Activated effector memory CD4-positive, alpha-beta T cell treated with anti-CD3 and anti-CD28 coated beads, Interleukin-2, amount 50 U/mL, for 16 hours (primary cell): ENCODE data around the gene TMTC3.

ENCODE experiments used
- DNase-seq: peaks from one replicate; pipeline ENCODE4 v3.0.0-alpha.2; 2020

TMTC3 gene

DNA sequence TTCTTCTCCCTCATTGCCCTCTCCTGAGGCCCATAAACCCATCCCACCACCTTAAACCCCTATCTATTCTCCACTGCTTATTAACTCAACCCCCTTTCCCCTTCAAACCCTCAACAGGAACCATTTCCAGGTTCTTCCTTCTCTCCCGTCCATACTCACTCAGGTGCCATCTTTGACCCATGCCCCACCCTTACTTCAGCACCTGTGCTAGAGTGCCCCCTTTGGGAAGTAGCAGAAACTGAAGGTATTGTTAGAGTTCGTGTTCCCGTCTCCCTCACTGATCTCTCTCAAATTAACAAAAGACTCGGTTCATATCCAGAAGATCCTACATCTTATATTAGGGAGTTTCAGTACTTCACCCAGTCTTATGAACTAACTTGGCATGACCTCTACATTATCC is 86.6 kb downstream of the TMTC3 start:
- DNase-seq = no peak

DNA sequence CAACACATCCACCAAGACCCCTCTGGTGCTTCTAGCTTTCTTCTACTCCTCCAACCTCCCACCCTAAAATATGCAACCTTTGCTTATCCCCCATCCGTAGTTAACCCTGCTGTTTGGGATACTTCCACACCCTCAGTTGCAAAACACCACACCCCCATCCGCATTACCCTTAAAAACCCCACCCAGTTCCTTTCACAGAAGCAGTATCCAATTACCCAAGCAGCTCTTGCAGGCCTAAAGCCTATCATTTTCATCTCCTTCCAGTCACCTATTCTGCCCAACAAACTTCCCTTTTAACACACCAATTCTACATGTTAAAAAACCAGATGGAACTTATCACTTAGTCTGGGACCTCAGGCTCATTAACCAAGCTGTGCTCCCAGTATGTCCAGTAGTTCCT is 88.2 kb downstream of the TMTC3 start:
- DNase-seq = no peak

DNA sequence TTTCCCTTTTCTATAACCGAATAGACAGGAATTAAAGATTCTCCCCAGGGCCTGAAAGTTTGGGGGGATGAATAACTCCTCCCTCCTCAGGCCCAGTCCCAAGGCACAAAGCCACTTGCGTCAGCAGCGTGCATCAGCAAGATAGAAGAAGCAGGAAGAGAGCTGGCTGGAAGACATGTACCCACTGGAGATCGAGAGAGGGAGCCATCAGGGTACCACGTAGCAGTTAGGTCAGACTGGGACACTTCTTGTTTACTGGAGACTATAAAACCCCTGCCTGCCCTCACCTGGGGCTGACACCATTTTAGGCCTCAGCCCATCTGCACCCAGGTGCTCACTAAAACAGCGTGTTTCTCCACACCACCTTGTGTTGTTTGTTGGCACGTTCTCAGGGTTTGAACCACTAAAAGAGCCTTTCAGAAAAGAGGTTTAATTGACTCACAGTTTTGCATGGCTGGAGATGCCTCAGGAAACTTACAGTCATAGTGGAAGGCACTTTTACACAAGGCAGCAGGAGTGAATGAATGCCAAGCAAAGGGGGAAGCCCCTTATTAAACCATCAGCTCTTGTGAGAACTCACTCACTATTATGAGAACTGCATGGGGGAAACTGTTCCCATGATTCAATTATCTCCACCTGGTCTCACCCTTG is 93.2 kb downstream of the TMTC3 start:
- DNase-seq = no peak

DNA sequence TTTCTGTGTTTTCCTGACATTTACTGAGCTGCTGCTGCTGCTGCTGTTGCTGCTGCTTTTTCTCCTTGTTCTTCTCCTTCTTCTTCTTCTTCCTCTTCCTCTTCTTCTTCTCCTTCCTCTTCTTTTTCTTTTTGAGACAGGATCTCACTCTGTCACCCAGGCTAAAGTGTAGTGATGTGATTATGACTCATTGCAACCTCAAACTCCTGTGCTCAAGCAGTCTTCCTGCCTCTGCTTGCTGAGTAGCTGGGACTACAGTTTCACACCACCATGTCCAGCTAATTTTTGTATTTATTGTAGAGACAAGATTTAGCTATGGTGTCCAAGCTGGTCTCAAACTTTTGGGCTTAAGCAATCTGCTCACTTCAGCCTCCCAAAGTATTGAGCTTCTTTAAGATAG is 95.8 kb downstream of the TMTC3 start:
- DNase-seq = no peak

DNA sequence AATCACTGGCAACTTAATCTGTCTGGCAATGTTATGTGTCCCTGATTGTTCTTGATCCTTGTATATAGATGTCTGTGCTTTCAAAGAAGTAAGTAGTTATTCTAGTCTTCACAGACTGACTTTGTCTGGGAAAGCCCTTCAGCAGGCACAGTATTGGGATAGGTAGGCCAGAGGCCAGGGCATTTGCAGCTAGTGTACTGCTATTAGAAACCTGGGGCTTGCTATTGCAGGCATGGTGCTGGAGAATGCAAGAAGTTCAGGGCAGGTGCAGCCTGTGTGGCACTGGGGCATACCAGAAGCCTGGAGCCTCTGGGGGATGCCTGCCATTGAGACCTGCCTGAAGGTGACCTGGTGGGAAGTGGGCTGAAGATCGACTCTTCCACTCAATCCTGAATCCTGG is 96.3 kb downstream of the TMTC3 start:
- DNase-seq = no peak

DNA sequence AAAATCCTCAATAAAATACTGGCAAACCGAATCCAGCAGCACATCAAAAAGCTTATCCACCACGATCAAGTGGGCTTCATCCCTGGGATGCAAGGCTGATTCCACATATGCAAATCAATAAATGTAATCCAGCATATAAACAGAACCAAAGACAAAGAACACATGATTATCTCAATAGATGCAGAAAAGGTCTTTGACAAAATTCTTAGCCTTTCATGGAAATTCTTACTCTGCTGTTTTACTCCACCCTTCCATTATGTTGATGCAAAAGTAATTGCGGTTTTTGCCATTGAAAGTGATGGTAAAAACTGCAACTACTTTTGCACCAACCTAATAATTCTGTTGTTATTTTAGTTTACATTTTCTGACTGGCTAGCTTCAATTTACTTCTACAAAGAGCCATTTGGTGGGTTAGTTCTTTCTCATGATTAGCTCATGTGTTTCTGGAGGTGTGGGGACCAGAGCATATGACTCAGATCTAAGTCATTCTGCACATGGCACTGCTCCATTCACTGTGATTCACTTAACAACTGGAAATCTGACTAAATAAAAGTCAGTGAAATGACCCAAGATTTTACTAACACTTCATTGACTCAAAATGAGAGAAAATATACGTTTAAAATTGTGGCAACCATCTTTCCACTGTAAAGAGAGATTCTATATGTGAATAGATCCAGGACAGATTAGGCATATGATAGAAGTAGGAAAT is 99.9 kb downstream of the TMTC3 start:
- DNase-seq = no peak

DNA sequence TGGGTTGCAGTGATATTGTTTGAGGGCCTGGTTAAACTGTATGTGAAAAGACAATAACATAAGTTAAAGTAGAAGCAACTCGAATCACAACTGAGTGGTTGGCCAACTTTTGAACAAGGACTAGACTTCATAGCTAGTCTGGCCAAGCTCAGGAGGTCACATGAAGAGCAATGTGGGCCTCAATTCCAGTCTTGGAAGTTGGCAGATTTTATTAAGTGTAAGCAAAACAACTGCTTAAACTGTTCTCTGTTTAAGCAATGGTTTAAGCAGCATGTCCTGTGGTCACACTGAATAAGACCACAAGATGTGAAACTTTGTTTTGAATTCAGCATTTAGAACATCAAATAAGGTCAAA is 100.4 kb downstream of the TMTC3 start:
- DNase-seq = no peak

DNA sequence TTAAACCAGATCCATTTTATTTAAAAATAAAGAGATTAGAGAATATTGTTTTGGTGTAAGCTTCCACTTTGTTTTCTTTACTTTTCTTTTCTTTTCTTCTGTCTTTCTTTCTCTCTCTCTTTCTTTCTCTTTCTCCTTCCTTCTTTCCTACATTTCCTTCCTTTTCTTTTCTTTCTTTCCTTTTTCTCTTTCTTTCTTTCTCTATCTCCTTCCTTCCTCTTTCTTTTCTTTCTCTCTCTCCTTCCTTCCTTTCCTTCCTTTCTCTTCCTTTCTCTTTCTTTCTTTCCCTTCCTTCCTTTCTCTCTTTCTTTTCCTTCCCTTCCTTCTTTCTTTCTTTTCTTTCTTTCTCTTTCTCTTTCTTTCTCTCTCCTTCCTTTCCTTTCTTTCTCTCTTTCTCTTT is 100.8 kb downstream of the TMTC3 start:
- no peak for DNase-seq

DNA sequence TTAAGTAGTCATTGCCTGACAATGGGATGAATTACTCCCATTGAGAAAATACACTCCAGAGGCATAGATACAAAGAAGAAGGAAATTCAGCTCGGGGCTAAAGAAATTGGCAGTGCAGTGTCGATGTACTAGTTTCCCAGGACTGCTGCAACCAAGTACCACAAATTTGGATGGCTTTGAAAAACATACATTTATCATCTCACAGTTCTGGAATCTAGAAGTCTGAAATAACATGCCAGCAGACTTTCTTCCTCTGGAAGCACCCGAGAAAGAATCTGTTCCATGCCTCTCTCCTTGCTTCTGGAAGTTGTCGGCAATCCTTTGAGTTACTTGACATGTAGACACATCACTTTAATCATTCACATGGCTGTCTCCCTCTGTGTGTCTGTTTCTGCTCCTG is 101.9 kb downstream of the TMTC3 start:
- no peak for DNase-seq

DNA sequence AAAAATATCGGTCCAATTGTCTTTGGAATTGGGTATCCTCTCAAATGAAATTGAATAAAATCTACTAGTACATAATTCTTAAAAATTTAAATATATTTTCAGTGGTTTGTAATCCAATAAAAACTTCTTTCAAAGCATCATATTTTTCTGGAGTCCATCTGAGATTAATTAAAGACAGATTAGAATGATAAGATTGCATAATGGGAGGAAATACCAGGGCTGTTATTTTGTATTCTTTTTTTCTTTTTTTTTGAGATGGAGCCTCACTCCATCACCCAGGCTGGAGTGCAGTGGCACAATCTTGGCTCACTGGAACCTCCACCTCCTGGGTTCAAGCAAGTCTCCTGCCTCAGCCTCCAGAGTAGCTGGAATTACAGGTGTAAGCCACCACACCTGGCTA is 103.8 kb downstream of the TMTC3 start:
- no peak for DNase-seq

DNA sequence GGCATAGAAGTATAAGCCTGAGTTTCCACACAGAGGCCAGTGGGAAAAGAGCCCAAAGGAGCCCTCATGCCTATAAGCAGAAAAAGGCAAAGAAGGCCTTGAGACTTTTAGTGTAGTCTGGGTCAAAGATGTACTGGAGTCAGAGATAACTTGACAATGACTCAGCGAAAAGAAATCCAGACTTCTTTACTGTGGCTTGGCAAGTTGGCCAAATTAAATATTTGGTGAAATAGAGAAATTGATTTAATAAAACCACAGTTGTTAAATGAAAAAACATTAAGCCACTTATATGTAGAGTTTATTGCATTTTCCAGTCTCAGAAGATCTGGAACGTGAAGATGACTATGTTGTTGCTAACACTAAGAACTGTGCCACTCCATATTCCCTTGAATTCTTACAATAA is 105.1 kb downstream of the TMTC3 start:
- DNase-seq = no peak

DNA sequence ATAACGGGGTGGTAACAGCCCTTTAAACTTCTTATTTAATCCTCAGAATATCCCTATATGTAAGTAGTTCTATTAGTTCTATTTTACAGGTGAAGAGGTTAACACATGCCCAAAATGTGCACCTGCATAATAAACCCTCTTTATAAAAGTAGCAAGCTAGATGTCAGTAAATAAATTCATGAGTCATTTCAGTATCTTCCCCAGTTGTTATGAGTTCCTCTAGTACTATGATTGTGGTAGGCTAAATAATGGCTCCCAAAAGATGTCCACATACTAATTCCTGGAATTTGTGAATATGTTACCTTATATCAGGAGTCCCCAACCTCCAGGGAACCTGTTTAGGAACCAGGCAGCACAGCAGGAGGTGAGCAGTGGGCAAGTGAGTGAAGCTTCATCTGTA is 106.5 kb downstream of the TMTC3 start:
- DNase-seq = no peak
